GM12872 (cell line): ENCODE results near the gene MYH6.

Source experiments
- CTCF ChIP-seq: IDR thresholded peaks from 3 replicates; pipeline ENCODE4 v1.5.1; 2011; ENCODE audit warnings: low read depth, mild to moderate bottlenecking, low read length, moderate library complexity; ENCODE audit not compliant: insufficient read depth

MYH6 gene

GRCh38 chr14:23401291-23401690 is 6.8 kb downstream of the MYH6 start:
- no peak for TF ChIP-seq CTCF

- TF ChIP-seq CTCF, result no peak
Observed at GRCh38 chr14:23399591-23399990, 8.5 kb downstream of the MYH6 start.

- no peak for TF ChIP-seq CTCF
Observed at GRCh38 chr14:23399136-23399535, 8.9 kb downstream of the MYH6 start.

GRCh38 chr14:23398348-23398747 is 9.7 kb downstream of the MYH6 start:
- no peak for TF ChIP-seq CTCF

- TF ChIP-seq CTCF, result no peak
Observed at GRCh38 chr14:23396781-23397407, 11.2 kb downstream of the MYH6 start.

GRCh38 chr14:23396126-23396525 is 11.9 kb downstream of the MYH6 start:
- no peak for TF ChIP-seq CTCF

- TF ChIP-seq CTCF, result no peak
Observed at GRCh38 chr14:23392613-23393012, 15.5 kb downstream of the MYH6 start.
